Fibroblast of pulmonary artery (primary cell): Measurements from ENCODE around the gene SAT1.

ENCODE experiments used
- DNase-seq: peaks from one replicate; pipeline ENCODE4 v3.0.0-alpha.2; 2010; ENCODE audit warnings: low read depth
- H3K4me3 ChIP-seq: replicated peaks from 2 replicates; pipeline ENCODE4 v1.5.1; 2011; ENCODE audit warnings: low read depth, mild to moderate bottlenecking, control low read depth, low read length, moderate library complexity
- CTCF ChIP-seq: IDR thresholded peaks from 2 replicates; pipeline ENCODE4 v1.5.1; 2011; ENCODE audit warnings: mild to moderate bottlenecking, control low read depth, low read length, inconsistent platforms; ENCODE audit errors: missing control alignments

Gene SAT1

GRCh38 chrX:23749129-23749528, 33.8 kb upstream of the SAT1 start:
- TF ChIP-seq CTCF = no peak
- no peak overlapping the region for H3K4me3 ChIP-seq
- no peak for DNase-seq

- no peak overlapping the region for H3K4me3 ChIP-seq
- DNase-seq = no peak
- TF ChIP-seq CTCF = no peak
Observed at GRCh38 chrX:23749576-23749975, 33.4 kb upstream of the SAT1 start.

DNA sequence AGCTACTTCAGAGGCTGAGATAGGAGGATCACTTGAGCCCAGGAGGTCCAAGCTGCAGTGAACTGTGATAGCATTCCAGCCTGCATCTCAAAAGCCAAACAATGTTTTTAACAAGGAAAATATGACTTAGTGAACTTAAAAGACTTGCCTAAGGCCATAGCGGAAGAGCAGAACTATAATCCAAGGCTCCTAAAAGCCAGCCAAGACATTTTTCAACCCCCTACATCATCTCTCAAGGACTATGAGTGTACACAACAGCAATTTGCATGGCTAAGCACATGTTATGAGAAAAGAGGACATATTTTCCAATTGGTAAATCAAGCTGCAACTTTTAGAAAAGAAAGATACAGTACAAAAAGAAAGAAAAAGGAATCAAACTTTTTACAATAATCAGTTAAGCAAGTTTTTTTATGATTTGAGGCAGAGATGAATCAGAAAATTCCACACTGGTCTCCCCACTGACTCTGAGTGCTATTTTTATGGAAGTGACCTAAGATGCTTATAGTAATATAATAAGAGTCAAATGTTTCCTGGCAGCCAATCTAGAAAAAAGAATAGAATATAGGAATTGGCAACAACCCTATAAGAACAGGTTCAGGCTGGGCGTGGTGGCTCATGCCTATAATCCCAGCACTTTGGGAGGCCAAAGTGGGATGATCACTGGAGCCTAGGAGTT, 30.1 kb upstream of the SAT1 start:
- H3K4me3 ChIP-seq = no peak overlapping the region
- no peak for TF ChIP-seq CTCF
- peak; percentile 43 for DNase-seq

DNA sequence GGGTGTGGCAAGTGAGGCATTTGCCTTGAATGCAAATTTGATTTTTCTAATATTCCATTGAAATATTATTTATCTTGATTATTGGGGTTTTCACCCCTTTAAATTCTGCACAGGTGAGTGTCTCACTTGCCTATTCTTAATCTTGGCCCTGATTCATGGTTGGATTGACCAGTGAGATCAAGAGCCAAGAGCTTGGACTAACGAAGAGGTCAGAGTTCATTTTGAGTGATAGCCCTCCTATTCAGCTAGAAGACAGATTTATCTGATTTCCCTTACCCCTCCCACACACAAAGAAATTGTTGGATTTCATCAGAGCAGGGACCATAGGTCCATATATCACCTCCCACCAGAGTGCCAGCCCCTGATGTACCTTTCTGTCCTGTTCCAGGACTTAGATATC, 28.3 kb upstream of the SAT1 start:
- DNase-seq = no peak
- no peak for TF ChIP-seq CTCF
- no peak overlapping the region for H3K4me3 ChIP-seq

GRCh38 chrX:23756165-23756564, 26.8 kb upstream of the SAT1 start:
- TF ChIP-seq CTCF = peak; percentile 56
- peak; percentile 64 for DNase-seq
- no peak overlapping the region for H3K4me3 ChIP-seq

DNA sequence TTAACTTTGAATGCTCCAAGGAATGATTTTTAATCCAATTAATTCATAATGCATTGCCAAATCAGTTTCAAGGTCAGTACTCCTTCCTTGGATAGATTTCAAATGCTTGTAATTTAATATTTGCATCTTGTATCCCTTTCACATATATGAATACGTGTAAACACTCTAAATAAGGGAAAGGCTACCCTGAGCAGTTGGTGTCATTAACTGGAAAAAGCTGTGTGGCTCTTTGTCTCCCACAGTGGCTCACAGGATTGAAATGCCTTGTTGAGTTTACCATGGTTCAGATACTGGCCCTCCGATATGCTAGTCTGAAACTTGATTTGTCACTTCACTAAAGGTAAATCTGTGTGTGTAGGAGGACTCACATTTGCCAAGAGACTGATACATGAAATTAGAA, 23.2 kb upstream of the SAT1 start:
- no peak overlapping the region for H3K4me3 ChIP-seq
- DNase-seq = no peak
- TF ChIP-seq CTCF = no peak
